GM04503 (cell line): ENCODE data around the gene SOST.

Experiments
- DNase-seq: peaks from one replicate; pipeline ENCODE4 v3.0.0-alpha.2; 2012; ENCODE audit warnings: low read depth

Gene SOST

DNA sequence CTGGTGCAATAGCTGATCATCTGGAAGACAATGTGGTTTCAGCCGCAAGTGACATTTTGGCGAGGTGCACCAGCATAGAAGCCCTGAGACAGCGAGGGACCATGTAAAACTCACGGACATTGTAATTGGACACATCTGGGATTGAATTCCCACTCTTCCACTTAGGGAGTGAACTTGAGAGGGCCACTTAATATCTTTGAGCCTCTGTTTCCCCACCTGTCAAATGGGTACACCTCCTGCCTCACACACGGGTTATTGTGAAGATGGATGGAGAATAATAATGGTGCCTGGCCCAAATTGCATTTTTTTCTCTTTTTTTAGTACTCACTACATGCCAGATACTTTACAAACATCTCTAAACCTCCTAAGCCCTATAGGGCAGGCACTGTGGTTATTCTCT lies 51.4 kb downstream of the SOST start:
- no peak for DNase-seq

GRCh38 chr17:43706235-43706634 lies 52.4 kb downstream of the SOST start:
- no peak for DNase-seq
